Parathyroid adenoma (tissue), 2 donors: ENCODE data around the gene SULT2B1.

Source experiments
- H2AFZ ChIP-seq: fragments of 300-600 bp; sonication (generic); one replicate; pipeline ENCODE4 v1.7.0; 2017; ENCODE audit warnings: antibody characterized with exemption, mild to moderate bottlenecking
- H3K27ac ChIP-seq: fragments of 300-600 bp; sonication (generic); one replicate; pipeline ENCODE4 v1.7.0; 2017
- H3K27me3 ChIP-seq: fragments of 300-600 bp; sonication (generic); one replicate; pipeline ENCODE4 v1.7.0; 2017; ENCODE audit warnings: low read length; ENCODE audit not compliant: control insufficient read depth, insufficient read depth
- H3K36me3 ChIP-seq: fragments of 300-600 bp; sonication (generic); one replicate; pipeline ENCODE4 v1.7.0; 2017; ENCODE audit warnings: low read length; ENCODE audit not compliant: control insufficient read depth, insufficient read depth
- H3K4me1 ChIP-seq: fragments of 300-600 bp; sonication (generic); one replicate; pipeline ENCODE4 v1.7.0; 2017; ENCODE audit warnings: control low read depth
- H3K4me2 ChIP-seq: fragments of 300-600 bp; sonication (generic); one replicate; pipeline ENCODE4 v1.7.0; 2017; ENCODE audit warnings: low read length
- H3K4me3 ChIP-seq: fragments of 300-600 bp; sonication (generic); one replicate; pipeline ENCODE4 v1.7.0; 2017; ENCODE audit warnings: low read depth, low read length
- H3K79me2 ChIP-seq: fragments of 300-600 bp; sonication (generic); one replicate; pipeline ENCODE4 v1.7.0; 2017; ENCODE audit warnings: control low read depth
- H3K9ac ChIP-seq: fragments of 300-600 bp; sonication (generic); one replicate; pipeline ENCODE4 v1.7.0; 2017; ENCODE audit warnings: mild to moderate bottlenecking
- H3K9me3 ChIP-seq: fragments of 300-600 bp; sonication (generic); one replicate; pipeline ENCODE4 v1.7.0; 2017; ENCODE audit warnings: low read length; ENCODE audit not compliant: control insufficient read depth
- CTCF ChIP-seq: fragments of 300-600 bp; sonication (generic); IDR thresholded peaks from one replicate; pipeline ENCODE4 v1.7.0; 2017; ENCODE audit warnings: antibody characterized with exemption, mild to moderate bottlenecking
- donor health status: primary hyperparathyroidism.

SULT2B1 gene

GRCh38 chr19:48588670-48589401 is 36.9 kb downstream of the SULT2B1 start:
- Histone ChIP-seq H3K27ac (no peak overlapping the region), H3K36me3 (no peaks in the 10 kb centered on the region), H3K79me2 (no peaks in the 10 kb centered on the region), H3K9ac (no peak overlapping the region), H3K4me2 (peak overlapping the region; percentile 64), H3K9me3 (no peaks in the 10 kb centered on the region), H2AFZ (peak overlapping the region; percentile 69), H3K4me1 (peaks cover 3% of the 10 kb centered on the region), H3K4me3 (peak overlapping the region; percentile 41), H3K27me3 (no peaks in the 10 kb centered on the region)
- peak; percentile 96 for TF ChIP-seq CTCF

- no peak overlapping the region for H3K4me2 ChIP-seq
- H2AFZ ChIP-seq = no peak overlapping the region
- no peak overlapping the region for H3K4me3 ChIP-seq
- TF ChIP-seq CTCF = no peak
- H3K79me2 ChIP-seq = no peaks in the 10 kb centered on the region
- H3K27me3 ChIP-seq = no peaks in the 10 kb centered on the region
- H3K9ac ChIP-seq = no peak overlapping the region
- H3K9me3 ChIP-seq = no peaks in the 10 kb centered on the region
- no peaks in the 10 kb centered on the region for H3K36me3 ChIP-seq
- H3K27ac ChIP-seq = no peak overlapping the region
- H3K4me1 ChIP-seq = no peaks in the 10 kb centered on the region
These were observed 39.0 kb downstream of the SULT2B1 start for GRCh38 chr19:48591021-48591420.

GRCh38 chr19:48595171-48595570 is 43.2 kb downstream of the SULT2B1 start:
- Histone ChIP-seq H3K27me3 (no peaks in the 10 kb centered on the region), H3K4me3 (no peak overlapping the region), H2AFZ (no peak overlapping the region), H3K4me2 (no peak overlapping the region), H3K9me3 (no peaks in the 10 kb centered on the region), H3K27ac (no peak overlapping the region), H3K79me2 (no peaks in the 10 kb centered on the region), H3K4me1 (no peaks in the 10 kb centered on the region), H3K9ac (no peak overlapping the region), H3K36me3 (no peaks in the 10 kb centered on the region)
- TF ChIP-seq CTCF = no peak

- Histone ChIP-seq H3K4me1 (no peaks in the 10 kb centered on the region), H3K27ac (no peak overlapping the region)
- TF ChIP-seq CTCF = no peak
These were observed 43.9 kb downstream of the SULT2B1 start for GRCh38 chr19:48595833-48596232.

GRCh38 chr19:48596237-48596636 is 44.3 kb downstream of the SULT2B1 start:
- no peak overlapping the region for H2AFZ ChIP-seq
- no peaks in the 10 kb centered on the region for H3K27me3 ChIP-seq
- H3K36me3 ChIP-seq = no peaks in the 10 kb centered on the region
- H3K79me2 ChIP-seq = no peaks in the 10 kb centered on the region
- H3K9ac ChIP-seq = no peak overlapping the region
- H3K27ac ChIP-seq = no peak overlapping the region
- H3K4me2 ChIP-seq = no peak overlapping the region
- H3K4me1 ChIP-seq = no peaks in the 10 kb centered on the region
- H3K9me3 ChIP-seq = no peaks in the 10 kb centered on the region
- no peak overlapping the region for H3K4me3 ChIP-seq
- TF ChIP-seq CTCF = no peak

More at GRCh38 chr19:48595833-48596232, 43.9 kb downstream of the SULT2B1 start:
- Histone ChIP-seq H3K27me3 (no peaks in the 10 kb centered on the region), H3K79me2 (no peaks in the 10 kb centered on the region), H2AFZ (no peak overlapping the region), H3K4me3 (no peak overlapping the region), H3K9me3 (no peaks in the 10 kb centered on the region), H3K36me3 (no peaks in the 10 kb centered on the region), H3K9ac (no peak overlapping the region), H3K4me2 (no peak overlapping the region)
